HG03439 (cell line): ENCODE measurements around the gene DMPK.

ENCODE experiments used
- ATAC-seq: cut with Tn5 transposase; IDR thresholded peaks from one replicate; pipeline ENCODE4 v1.9.1; 2021; ENCODE audit warnings: mild to moderate bottlenecking, moderate library complexity; ENCODE audit not compliant: unreplicated experiment

The DMPK gene

GRCh38 chr19:45786533-45786894, 4.2 kb upstream of the DMPK start:
- ATAC-seq, result no peak

GRCh38 chr19:45785781-45786532, 3.7 kb upstream of the DMPK start:
- no peak for ATAC-seq

DNA sequence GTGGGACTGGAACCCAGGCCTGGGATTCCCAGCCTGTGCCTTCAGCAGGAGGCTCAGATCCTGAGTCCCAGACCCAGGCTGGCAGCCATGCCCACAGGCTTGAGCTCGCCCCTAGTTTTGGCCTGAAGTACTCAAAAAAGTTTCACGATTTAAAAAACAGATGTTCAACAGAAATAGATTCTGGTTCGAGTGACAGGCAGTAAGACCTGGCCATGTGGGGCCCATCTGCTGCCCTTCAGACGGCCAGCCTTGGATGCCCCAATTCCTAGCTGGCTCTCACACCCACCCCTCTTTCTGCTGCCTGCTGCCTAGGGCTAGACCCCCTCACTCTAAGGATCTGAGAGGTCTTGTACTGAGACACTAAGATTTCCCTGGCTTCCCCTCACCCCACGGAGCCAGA, 2.8 kb upstream of the DMPK start:
- no peak for ATAC-seq

DNA sequence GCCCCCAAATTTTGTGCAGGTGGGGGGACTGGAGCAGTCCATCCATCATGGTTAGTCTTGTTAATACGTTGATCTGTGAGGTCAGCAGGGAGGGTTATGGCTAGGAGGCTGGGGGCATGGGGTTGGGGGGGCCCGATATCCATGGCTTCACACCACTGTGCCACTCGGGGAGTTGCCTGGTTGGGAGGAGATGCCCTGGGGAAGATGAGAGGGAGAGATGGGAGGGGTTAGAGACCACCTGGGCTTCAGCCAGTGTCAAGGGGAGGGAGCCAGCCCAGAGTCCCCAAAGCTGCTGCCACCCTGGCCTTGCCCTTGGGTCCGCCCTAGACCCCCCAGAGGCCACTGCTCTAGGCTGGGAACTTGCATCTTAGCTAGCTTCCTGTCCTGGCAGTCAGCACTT, 1.8 kb upstream of the DMPK start:
- no peak for ATAC-seq

- ATAC-seq, result no peak
These were observed 813 bp upstream of the DMPK start for GRCh38 chr19:45782820-45783785.

DNA sequence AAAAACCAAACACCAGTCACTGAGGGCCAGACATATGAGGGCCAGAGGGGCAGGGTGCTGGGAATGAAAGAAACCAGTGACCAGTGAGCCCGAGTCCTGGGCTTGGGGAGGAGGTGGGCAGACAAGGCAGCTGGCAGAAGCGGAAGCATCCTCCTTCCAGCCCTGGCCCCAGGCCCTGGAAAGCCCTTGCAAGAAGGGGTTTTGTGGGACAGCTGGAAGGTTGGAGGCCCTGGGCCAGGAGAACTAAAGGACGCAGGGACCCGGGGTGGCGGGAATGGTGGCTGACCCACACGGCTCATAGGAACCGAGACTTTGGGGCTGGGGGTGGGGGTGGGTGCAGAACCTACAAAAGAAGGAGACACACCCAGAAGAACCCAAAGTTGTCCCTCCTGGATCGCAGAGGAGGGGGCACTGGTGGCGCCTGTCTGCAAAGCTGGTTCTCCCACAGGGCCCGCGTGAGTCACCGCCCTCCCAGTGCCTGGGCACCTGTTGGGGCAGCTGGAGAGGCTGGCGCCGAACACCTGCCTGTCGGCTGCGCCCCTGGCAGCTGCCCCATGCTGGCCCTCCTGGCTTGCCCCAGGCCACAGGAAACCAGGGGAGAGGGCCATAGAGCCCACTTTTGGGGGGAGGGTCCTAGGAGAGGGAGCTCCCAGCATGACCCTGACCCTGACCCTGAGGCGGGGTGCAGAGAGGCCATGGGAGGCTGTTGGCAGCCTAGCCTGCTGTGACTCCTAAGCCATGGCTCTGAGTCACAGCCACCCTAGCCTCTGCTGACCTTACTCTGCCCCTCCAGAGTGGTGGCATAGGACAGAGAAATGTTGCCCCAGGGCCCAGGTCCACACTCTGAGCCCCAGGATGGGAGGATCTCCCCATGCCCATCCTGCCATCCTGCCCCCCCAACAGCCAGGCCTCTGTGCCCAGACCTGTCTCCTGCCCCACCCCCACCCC, 802 bp downstream of the DMPK start:
- ATAC-seq, result no peak

DNA sequence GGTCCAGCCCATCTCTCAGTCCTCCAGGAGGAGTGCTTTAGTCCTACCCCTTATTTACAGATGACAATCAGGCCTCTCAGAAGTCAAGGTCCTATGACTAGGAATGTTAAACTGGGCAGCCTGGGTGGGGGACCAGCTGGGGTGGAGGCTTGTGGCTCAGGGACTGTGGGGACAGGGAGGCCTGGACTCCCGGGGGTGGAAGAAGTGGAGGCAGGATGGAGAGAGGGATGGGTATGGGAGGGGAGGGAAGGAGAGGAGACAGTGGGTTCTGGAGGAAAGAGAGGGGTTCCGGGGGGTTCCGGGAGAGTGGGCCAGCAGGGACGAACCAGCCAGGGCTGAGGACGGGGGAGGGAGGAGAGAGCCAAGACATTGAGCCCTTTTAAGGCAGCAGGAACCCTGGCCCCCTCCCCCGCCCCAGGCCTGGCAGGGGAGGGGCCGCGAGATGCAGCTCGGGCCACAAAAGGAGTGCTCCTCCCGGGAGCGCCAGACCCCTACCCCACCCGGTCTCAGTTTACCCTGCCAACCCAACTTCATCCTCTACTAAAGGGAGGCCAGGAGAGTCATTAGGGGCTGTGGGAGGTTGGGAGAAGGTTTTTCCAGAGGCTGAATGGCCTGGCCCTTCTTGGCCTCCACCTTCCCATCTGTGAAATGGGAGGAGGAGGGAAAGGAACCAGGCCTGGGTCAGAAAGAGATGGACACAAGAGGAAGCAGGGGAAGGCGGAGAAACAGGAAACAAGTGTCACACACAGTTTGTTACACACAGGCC, 1.7 kb downstream of the DMPK start:
- ATAC-seq, result no peak

- ATAC-seq, result no peak
These were observed 2.2 kb downstream of the DMPK start for GRCh38 chr19:45780146-45780447.

- peak; percentile 66 for ATAC-seq
These were observed 2.8 kb downstream of the DMPK start for GRCh38 chr19:45779231-45780145.

GRCh38 chr19:45778010-45778661, 4.2 kb downstream of the DMPK start:
- ATAC-seq, result no peak

DNA sequence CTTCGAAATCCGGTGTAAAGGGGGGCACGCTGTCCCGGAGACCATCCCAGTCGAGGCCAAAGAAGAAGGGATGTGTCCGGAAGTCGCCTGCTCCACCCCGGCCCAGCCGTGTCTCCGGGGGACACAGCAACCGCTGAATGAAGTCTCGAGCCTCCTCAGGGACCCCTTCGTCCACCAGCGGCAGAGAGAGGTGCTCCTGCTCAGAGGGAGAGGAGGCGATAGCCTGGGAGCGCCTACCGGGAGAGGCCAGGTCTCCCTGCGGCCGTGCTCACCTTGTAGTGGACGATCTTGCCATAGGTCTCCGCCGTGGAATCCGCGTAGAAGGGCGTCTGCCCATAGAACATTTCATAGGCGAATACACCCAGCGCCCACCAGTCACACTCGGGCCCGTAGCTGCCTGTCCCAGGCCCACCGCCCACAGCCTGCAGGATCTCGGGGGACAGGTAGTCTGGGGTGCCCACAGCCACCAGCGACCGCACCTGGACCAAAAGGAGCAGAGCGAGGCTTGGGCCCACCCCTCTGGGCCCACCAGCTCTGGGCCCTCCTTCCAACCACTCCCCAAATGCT, 4.8 kb downstream of the DMPK start:
- no peak for ATAC-seq

GRCh38 chr19:45774765-45775164, 7.5 kb downstream of the DMPK start:
- no peak for ATAC-seq

- ATAC-seq, result no peak
These were observed 8.9 kb downstream of the DMPK start for GRCh38 chr19:45773384-45773783.

GRCh38 chr19:45772912-45773311, 9.4 kb downstream of the DMPK start:
- no peak for ATAC-seq

- no peak for ATAC-seq
These were observed 10.0 kb downstream of the DMPK start for GRCh38 chr19:45772130-45772840.

DNA sequence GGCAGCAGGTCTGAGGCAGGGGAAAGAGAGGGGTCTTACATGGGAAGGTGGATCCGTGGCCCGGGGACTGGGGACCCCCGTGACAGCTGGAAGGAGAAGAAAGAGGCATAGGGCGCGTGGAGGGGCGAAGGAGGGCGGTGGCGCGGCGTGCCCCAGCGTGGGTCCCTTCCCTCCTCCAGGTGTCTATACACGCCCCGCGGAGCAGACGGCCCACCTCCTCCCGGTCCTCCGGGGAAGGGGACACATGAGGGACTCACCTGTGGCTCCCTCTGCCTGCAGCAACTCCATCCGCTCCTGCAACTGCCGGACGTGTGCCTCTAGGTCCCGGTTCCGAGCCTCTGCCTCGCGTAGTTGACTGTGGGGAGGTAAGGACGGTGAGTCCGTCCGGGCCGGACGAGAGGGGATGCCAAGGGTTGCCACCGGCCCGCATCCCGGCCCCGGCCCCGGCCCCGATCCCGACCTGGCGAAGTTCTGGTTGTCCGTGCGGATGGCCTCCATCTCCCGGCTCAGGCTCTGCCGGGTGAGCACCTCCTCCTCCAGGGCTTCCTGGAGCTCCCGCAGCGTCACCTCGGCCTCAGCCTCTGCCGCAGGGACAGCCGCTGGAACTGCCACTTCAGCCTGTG, 10.9 kb downstream of the DMPK start:
- ATAC-seq, result no peak
